Measurements from ENCODE around the gene HECW1. TPM values are rescaled to one million over a fixed set of nuclear protein-coding genes. Genes with fewer than 3 reads are reported as not detected.

Gene HECW1
- total RNA-seq, 1 donor from 2014 or later: 0.11 TPM

DNA sequence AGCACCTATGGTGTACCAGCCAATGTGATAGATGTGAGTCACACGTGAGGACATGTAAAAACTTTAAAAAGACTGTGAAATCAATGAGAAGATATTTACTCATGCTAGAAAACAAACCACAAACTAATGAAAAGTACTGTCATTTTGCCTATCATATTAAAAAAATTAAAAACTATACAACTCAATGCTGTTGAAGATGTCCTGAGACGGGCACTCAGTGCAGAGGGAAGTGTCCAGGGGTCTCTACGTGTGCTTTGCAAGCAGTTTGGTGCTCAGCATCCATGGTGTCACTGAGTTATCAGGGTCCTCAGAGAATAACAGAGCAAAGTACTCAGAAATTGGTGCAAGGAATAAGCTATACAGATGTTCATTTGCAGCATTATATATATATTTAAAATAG is 162.3 kb downstream of the HECW1 start:
- H3K4me1 Mint-ChIP-seq: peaks cover 4% of the 10 kb centered on the region
- peaks cover 2% of the 10 kb centered on the region for H3K36me3 Mint-ChIP-seq
- no peak overlapping the region for H3K27ac Mint-ChIP-seq
- H3K27ac ChIP-seq: no peak overlapping the region
- H4K20me1 ChIP-seq (ENCODE audit: low read depth): no peaks in the 10 kb centered on the region
- no peaks in the 10 kb centered on the region for H3K27me3 ChIP-seq
- H3K9me3 Mint-ChIP-seq: peaks cover 20% of the 10 kb centered on the region
- H3K4me2 ChIP-seq: no peak overlapping the region
- H3F3A ChIP-seq (ENCODE audit: low read depth): no peaks in the 10 kb centered on the region
- TF ChIP-seq EZH2 (IDR thresholded peaks at IDR 0.05) (no peak), EZH2phosphoT487 (IDR thresholded peaks at IDR 0.05) (no peak)
- TF ChIP-seq, protein P1, sequence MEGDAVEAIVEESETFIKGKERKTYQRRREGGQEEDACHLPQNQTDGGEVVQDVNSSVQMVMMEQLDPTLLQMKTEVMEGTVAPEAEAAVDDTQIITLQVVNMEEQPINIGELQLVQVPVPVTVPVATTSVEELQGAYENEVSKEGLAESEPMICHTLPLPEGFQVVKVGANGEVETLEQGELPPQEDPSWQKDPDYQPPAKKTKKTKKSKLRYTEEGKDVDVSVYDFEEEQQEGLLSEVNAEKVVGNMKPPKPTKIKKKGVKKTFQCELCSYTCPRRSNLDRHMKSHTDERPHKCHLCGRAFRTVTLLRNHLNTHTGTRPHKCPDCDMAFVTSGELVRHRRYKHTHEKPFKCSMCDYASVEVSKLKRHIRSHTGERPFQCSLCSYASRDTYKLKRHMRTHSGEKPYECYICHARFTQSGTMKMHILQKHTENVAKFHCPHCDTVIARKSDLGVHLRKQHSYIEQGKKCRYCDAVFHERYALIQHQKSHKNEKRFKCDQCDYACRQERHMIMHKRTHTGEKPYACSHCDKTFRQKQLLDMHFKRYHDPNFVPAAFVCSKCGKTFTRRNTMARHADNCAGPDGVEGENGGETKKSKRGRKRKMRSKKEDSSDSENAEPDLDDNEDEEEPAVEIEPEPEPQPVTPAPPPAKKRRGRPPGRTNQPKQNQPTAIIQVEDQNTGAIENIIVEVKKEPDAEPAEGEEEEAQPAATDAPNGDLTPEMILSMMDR (IDR thresholded peaks at IDR 0.05): no peak
- no peaks in the 10 kb centered on the region for H3K79me2 ChIP-seq (ENCODE audit: low read depth)
- H2AFZ ChIP-seq (replicated peaks): no peak overlapping the region
- H3K4me3 Mint-ChIP-seq: no peak overlapping the region
- H3K36me3 ChIP-seq: peaks cover 6% of the 10 kb centered on the region
- no peak for DNase-seq (ENCODE audit: low spot score)
- H3K4me1 ChIP-seq: no peaks in the 10 kb centered on the region
- H3K27me3 Mint-ChIP-seq (ENCODE audit: insufficient read depth, low read depth): peaks cover 6% of the 10 kb centered on the region
- H3K9me3 ChIP-seq (ENCODE audit: low read depth): no peaks in the 10 kb centered on the region
- H3K4me3 ChIP-seq: no peak overlapping the region
- H3K9ac ChIP-seq: no peak overlapping the region

DNA sequence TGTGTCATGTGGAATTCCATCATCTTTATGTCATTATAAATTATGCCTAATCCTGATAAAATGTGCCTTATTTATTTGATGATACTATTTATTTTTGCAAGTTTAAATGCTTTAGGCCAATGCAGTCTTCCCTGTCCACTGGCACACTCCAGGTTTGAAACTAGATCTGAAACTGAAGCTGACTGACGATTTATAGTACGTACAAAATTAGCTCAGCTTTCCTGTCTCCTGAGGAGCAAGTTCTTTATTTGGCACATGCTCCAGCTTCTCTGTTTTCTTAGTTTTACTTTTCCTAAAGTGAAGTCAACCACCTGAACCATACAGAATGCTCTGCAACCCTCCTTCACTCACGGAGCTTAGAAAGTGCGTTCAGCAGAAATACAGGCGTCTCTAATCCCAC is 164.1 kb downstream of the HECW1 start:
- Histone ChIP-seq H3F3A (ENCODE audit: low read depth) (peaks cover 6% of the 10 kb centered on the region), H3K4me1 (peaks cover 11% of the 10 kb centered on the region), H3K9ac (no peak overlapping the region), H3K27ac (no peak overlapping the region), H2AFZ (replicated peaks) (no peak overlapping the region), H3K36me3 (peaks cover 2% of the 10 kb centered on the region), H3K9me3 (ENCODE audit: low read depth) (no peaks in the 10 kb centered on the region), H4K20me1 (ENCODE audit: low read depth) (no peaks in the 10 kb centered on the region), H3K27me3 (no peaks in the 10 kb centered on the region), H3K4me3 (no peak overlapping the region), H3K4me2 (no peak overlapping the region), H3K79me2 (ENCODE audit: low read depth) (no peaks in the 10 kb centered on the region)
- Mint-ChIP-seq H3K4me1 (peaks cover 11% of the 10 kb centered on the region), H3K9me3 (peaks cover 10% of the 10 kb centered on the region), H3K4me3 (no peak overlapping the region), H3K27ac (no peak overlapping the region), H3K27me3 (ENCODE audit: insufficient read depth, low read depth) (peaks cover 6% of the 10 kb centered on the region), H3K36me3 (no peaks in the 10 kb centered on the region)
- DNase-seq (ENCODE audit: low spot score): no peak
- no peak for TF ChIP-seq EZH2 (IDR thresholded peaks at IDR 0.05)

DNA sequence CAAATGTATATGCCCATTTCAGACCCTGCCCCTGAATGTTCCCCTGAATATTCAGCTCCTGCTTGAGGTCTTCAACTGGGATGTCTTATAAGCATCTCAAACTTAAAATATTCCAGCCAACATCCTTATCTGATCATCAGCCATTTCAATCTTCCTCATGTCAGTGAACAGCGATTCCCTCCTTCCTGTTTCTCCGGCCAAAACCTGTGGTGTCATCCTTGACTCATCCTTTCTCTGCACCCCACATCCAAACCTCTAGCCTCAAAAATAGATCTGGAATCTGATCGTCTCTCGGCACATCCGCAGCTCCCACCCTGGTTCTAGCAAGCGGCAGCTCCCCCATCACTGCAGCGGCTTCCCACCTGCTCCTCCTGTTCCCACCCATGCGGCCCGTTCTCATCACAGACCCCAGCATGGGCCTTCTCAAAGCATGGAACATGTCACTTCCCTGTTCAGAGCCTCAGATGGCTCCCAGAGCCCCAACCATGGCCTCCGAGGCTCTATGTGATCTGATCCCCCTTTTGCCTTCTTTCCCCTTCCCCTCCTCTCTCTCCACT is 165.7 kb downstream of the HECW1 start:
- no peaks in the 10 kb centered on the region for H3K27me3 ChIP-seq
- H2AFZ ChIP-seq (replicated peaks): no peak overlapping the region
- no peak for DNase-seq (ENCODE audit: low spot score)
- peaks cover 6% of the 10 kb centered on the region for H3F3A ChIP-seq (ENCODE audit: low read depth)
- no peak overlapping the region for H3K4me3 ChIP-seq
- peaks cover 11% of the 10 kb centered on the region for H3K4me1 ChIP-seq
- Mint-ChIP-seq H3K27ac (no peak overlapping the region), H3K9me3 (no peaks in the 10 kb centered on the region), H3K4me3 (no peak overlapping the region), H3K4me1 (peaks cover 11% of the 10 kb centered on the region), H3K36me3 (no peaks in the 10 kb centered on the region), H3K27me3 (ENCODE audit: insufficient read depth, low read depth) (peaks cover 6% of the 10 kb centered on the region)
- no peak overlapping the region for H3K4me2 ChIP-seq
- no peaks in the 10 kb centered on the region for H4K20me1 ChIP-seq (ENCODE audit: low read depth)
- no peak overlapping the region for H3K27ac ChIP-seq
- no peaks in the 10 kb centered on the region for H3K36me3 ChIP-seq
- H3K9ac ChIP-seq: no peak overlapping the region
- no peak for TF ChIP-seq EZH2phosphoT487 (IDR thresholded peaks at IDR 0.05)
- no peak for TF ChIP-seq EZH2 (IDR thresholded peaks at IDR 0.05)
- TF ChIP-seq, protein P1 (IDR thresholded peaks at IDR 0.05): no peak
- H3K79me2 ChIP-seq (ENCODE audit: low read depth): no peaks in the 10 kb centered on the region
- no peaks in the 10 kb centered on the region for H3K9me3 ChIP-seq (ENCODE audit: low read depth)

DNA sequence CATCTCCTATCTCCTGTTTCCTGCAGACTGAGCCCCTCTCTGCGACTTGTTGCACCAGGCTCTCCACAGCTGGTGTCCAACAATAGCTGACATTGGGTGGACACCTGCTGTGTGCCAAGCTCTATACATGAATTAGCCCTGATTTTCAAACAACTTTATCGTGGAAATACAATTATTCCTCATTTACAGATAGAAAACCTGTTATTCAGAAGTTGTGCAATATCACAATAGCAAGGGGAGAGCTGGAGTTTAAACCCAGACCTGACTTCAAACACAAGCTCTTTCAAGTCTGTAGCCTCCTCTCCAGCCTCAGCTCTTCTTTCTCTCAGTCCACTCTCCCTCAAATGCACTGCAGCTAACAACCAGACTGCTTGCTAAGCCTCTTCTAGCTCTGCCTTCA is 168.8 kb downstream of the HECW1 start:
- Histone ChIP-seq H3K4me3 (no peak overlapping the region), H3F3A (ENCODE audit: low read depth) (peaks cover 6% of the 10 kb centered on the region), H2AFZ (replicated peaks) (no peak overlapping the region), H3K4me1 (peaks cover 11% of the 10 kb centered on the region), H3K36me3 (no peaks in the 10 kb centered on the region), H3K27ac (no peak overlapping the region), H3K79me2 (ENCODE audit: low read depth) (no peaks in the 10 kb centered on the region), H3K9me3 (ENCODE audit: low read depth) (no peaks in the 10 kb centered on the region), H3K9ac (no peak overlapping the region), H3K4me2 (peak overlapping the region; percentile 22), H3K27me3 (no peaks in the 10 kb centered on the region), H4K20me1 (ENCODE audit: low read depth) (no peaks in the 10 kb centered on the region)
- DNase-seq (ENCODE audit: low spot score): no peak
- H3K9me3 Mint-ChIP-seq: peaks cover 4% of the 10 kb centered on the region
- H3K4me3 Mint-ChIP-seq: no peak overlapping the region
- no peaks in the 10 kb centered on the region for H3K36me3 Mint-ChIP-seq
- peaks cover 7% of the 10 kb centered on the region for H3K4me1 Mint-ChIP-seq
- H3K27ac Mint-ChIP-seq: no peak overlapping the region
- H3K27me3 Mint-ChIP-seq (ENCODE audit: insufficient read depth, low read depth): peaks cover 3% of the 10 kb centered on the region
- TF ChIP-seq, protein P1 (IDR thresholded peaks at IDR 0.05): no peak
- TF ChIP-seq EZH2 (IDR thresholded peaks at IDR 0.05) (no peak), EZH2phosphoT487 (IDR thresholded peaks at IDR 0.05) (no peak)

All from neural progenitor cell (in vitro differentiated cells).